CD14-positive monocyte (primary cell): ENCODE results near the gene HNF4A. TPM values are rescaled to one million over a fixed set of nuclear protein-coding genes. Genes with fewer than 3 reads are reported as not detected.

ENCODE experiments used
- DNase-seq, 3 donors: peaks; one replicate each; pipeline ENCODE4 v3.0.0-alpha.2; 2011 to 2022
- H2AFZ ChIP-seq: 2 replicates; pipeline ENCODE4 v1.6.0; 2012; ENCODE audit warnings: mild to moderate bottlenecking, low read depth, low read length, inconsistent platforms; ENCODE audit not compliant: insufficient read depth, poor library complexity, severe bottlenecking
- H3K27ac ChIP-seq, 2 donors: 1 replicate in 1 of 2; 2 replicates in 1 of 2; pipeline ENCODE4 v1.5.1; 2012 to 2013; ENCODE audit warnings: low read length in 2 of 2, control low read depth in 1 of 2, inconsistent platforms in 1 of 2, low read depth in 1 of 2, mild to moderate bottlenecking in 1 of 2
- H3K27me3 ChIP-seq, 2 donors: one replicate each; pipeline versions ENCODE4 v1.6.0 to v1.6.1; 2011 to 2013; ENCODE audit warnings: low read length in 2 of 2; ENCODE audit not compliant: control insufficient read depth in 2 of 2, insufficient read depth in 2 of 2
- H3K36me3 ChIP-seq, 2 donors: replicated peaks in 1 of 2; 1 replicate in 1 of 2; 2 replicates in 1 of 2; pipeline versions ENCODE4 v1.5.1 to v1.6.1; 2012 to 2013; ENCODE audit warnings: low read length in 2 of 2, control low read depth in 1 of 2, inconsistent platforms in 1 of 2, mild to moderate bottlenecking in 1 of 2; ENCODE audit not compliant: insufficient read depth in 2 of 2, control insufficient read depth in 1 of 2
- H3K4me1 ChIP-seq, 2 donors: 1 replicate in 1 of 2; 2 replicates in 1 of 2; pipeline versions ENCODE4 v1.5.1 to v1.6.1; 2012 to 2013; ENCODE audit warnings: low read length in 2 of 2, control low read depth in 1 of 2, inconsistent platforms in 1 of 2, mild to moderate bottlenecking in 1 of 2, moderate library complexity in 1 of 2; ENCODE audit not compliant: insufficient read depth in 2 of 2, control insufficient read depth in 1 of 2
- H3K4me2 ChIP-seq: replicated peaks from 2 replicates; pipeline ENCODE3; 2012; ENCODE audit warnings: low read length, moderate library complexity, mild to moderate bottlenecking; ENCODE audit not compliant: poor library complexity, severe bottlenecking; ENCODE audit errors: extremely low read depth
- H3K4me3 ChIP-seq, 3 experiments: fragments of 200-600 bp in 1 of 3; sonication (generic) in 1 of 3; replicated peaks in 1 of 3; 1 replicate in 2 of 3; 2 replicates in 1 of 3; pipeline ENCODE4 v1.5.1; 2011 to 2013; ENCODE audit warnings: low read length in 3 of 3, mild to moderate bottlenecking in 3 of 3, control low read depth in 2 of 3, low read depth in 2 of 3, inconsistent platforms in 1 of 3, moderate library complexity in 1 of 3
- H3K79me2 ChIP-seq: 2 replicates; pipeline ENCODE4 v1.6.0; 2012; ENCODE audit warnings: mild to moderate bottlenecking, control low read depth, inconsistent platforms, low read length, moderate library complexity; ENCODE audit not compliant: insufficient read depth
- H3K9ac ChIP-seq: 2 replicates; pipeline ENCODE4 v1.6.0; 2017; ENCODE audit warnings: low read length, mild to moderate bottlenecking; ENCODE audit not compliant: insufficient read depth, poor library complexity, severe bottlenecking
- H3K9me3 ChIP-seq, 2 donors: replicated peaks in 1 of 2; 1 replicate in 1 of 2; 2 replicates in 1 of 2; pipeline versions ENCODE4 v1.5.1 to v1.6.1; 2012 to 2013; ENCODE audit warnings: low read length in 2 of 2, control low read depth in 1 of 2; ENCODE audit not compliant: control insufficient read depth in 1 of 2, insufficient read depth in 1 of 2
- H4K20me1 ChIP-seq: 2 replicates; pipeline ENCODE4 v1.6.0; 2012; ENCODE audit warnings: mild to moderate bottlenecking, low read length, control low read depth, moderate library complexity; ENCODE audit not compliant: insufficient read depth
- H3K27ac Mint-ChIP-seq, 7 donors: one replicate each; pipeline ENCODE4 v1.8.0; 2020; ENCODE audit warnings: mild to moderate bottlenecking in 7 of 7, mixed read lengths in 7 of 7, moderate library complexity in 6 of 7, inconsistent platforms in 2 of 7
- H3K27me3 Mint-ChIP-seq, 3 donors: one replicate each; pipeline ENCODE4 v1.8.0; 2021 to 2022; ENCODE audit warnings: low read depth in 3 of 3, mild to moderate bottlenecking in 3 of 3, mixed read lengths in 3 of 3, moderate library complexity in 3 of 3, inconsistent platforms in 1 of 3
- H3K36me3 Mint-ChIP-seq, 2 donors: one replicate each; pipeline ENCODE4 v1.8.0; 2020; ENCODE audit warnings: mixed read lengths in 2 of 2, inconsistent platforms in 1 of 2, mild to moderate bottlenecking in 1 of 2
- H3K4me1 Mint-ChIP-seq: one replicate; pipeline ENCODE4 v1.8.0; 2020; ENCODE audit warnings: mild to moderate bottlenecking, mixed read lengths
- H3K4me3 Mint-ChIP-seq, 2 donors: one replicate each; pipeline ENCODE4 v1.8.0; 2020; ENCODE audit warnings: mild to moderate bottlenecking in 2 of 2, mixed read lengths in 2 of 2, moderate library complexity in 1 of 2
- H3K9me3 Mint-ChIP-seq, 7 donors: one replicate each; pipeline ENCODE4 v1.8.0; 2020 to 2022; ENCODE audit warnings: mixed read lengths in 7 of 7, mild to moderate bottlenecking in 6 of 7, moderate library complexity in 6 of 7, inconsistent platforms in 2 of 7
- WGBS: methylation state at CpG from one replicate; pipeline ENCODE4 v1.1.5; 2013; ENCODE audit warnings: missing lambda C conversion rate; ENCODE audit not compliant: insufficient coverage; 5-methylcytosine and 5-hydroxymethylcytosine counted together
- intact Hi-C, 2 donors: fragments of 100-400 bp; cut with micrococcal nuclease; formaldehyde crosslinking; loops; one replicate each; pipeline versions ENCODE4 v1.15.0 to v1.15.1; 2023
- polyA plus RNA-seq, 3 donors: library from polyadenylated mRNA; depleted of rRNA in 1 of 3; unstranded in 2 of 3; stranded (reverse) in 1 of 3; fragments of 300-500 nt in 2 of 3; fragments of >200 nt in 1 of 3; fragmentation: Illumina TruSeq in 2 of 3; gene quantifications; 1 replicate in 2 of 3; 2 replicates in 1 of 3; pipeline ENCODE4 v1.2.3, GENCODE V29; 2012 to 2021
- TF ChIP-seq, protein P1 (sequence below): fragments of 200-600 bp; IDR thresholded peaks from one replicate; pipeline ENCODE4 v1.8.0; 2022; ENCODE audit warnings: antibody characterized with exemption, mild to moderate bottlenecking

Gene HNF4A
- polyA plus RNA-seq, 3 donors, result not detected

DNA sequence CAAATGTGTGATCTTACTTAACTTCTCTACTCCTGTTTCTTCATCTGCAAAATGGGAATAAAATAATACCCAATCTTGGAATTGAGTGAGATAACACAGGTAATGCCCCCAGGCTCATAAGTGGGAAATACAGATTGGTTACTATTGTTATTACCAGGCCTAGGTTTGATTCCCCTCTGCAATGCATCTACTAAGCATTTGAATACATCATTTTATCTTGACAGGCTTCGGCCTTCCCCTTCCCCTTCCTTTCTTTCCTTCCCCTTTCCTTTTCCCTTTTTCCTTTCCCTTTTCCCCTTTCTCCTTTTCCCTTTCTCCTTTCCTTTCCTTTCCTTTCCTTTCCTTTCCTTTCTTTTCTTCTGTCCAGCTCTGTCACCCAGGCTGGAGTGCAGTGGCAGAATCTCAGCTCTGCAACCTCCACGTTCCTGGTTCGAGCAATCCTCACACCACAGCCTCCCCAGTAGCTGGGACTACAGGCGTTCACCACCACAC lies 7.3 kb upstream of the HNF4A start:
- Histone ChIP-seq H4K20me1 (no peaks in the 10 kb centered on the region), H3K4me2 (no peak overlapping the region), H3K9ac (no peak overlapping the region), H3K27me3 (no peaks in the 10 kb centered on the region), H3K36me3 (no peaks in the 10 kb centered on the region), H3K27ac (no peak overlapping the region), H3K4me3 (no peak overlapping the region), H2AFZ (no peak overlapping the region), H3K4me1 (no peaks in the 10 kb centered on the region), H3K9me3 (no peaks in the 10 kb centered on the region), H3K79me2 (no peaks in the 10 kb centered on the region)
- Mint-ChIP-seq H3K36me3 (no peaks in the 10 kb centered on the region), H3K9me3 (no peaks in the 10 kb centered on the region), H3K27me3 (peaks cover 0 to 4% (median 2%) of the 10 kb centered on the region in 3 donors), H3K4me1 (no peaks in the 10 kb centered on the region), H3K4me3 (no peak overlapping the region), H3K27ac (no peak overlapping the region)
- 89% methylated on average over 1 of the region's 4 CpGs for WGBS
- intact Hi-C loops, result no loop called here
- DNase-seq, result no peak
- TF ChIP-seq, protein P1, sequence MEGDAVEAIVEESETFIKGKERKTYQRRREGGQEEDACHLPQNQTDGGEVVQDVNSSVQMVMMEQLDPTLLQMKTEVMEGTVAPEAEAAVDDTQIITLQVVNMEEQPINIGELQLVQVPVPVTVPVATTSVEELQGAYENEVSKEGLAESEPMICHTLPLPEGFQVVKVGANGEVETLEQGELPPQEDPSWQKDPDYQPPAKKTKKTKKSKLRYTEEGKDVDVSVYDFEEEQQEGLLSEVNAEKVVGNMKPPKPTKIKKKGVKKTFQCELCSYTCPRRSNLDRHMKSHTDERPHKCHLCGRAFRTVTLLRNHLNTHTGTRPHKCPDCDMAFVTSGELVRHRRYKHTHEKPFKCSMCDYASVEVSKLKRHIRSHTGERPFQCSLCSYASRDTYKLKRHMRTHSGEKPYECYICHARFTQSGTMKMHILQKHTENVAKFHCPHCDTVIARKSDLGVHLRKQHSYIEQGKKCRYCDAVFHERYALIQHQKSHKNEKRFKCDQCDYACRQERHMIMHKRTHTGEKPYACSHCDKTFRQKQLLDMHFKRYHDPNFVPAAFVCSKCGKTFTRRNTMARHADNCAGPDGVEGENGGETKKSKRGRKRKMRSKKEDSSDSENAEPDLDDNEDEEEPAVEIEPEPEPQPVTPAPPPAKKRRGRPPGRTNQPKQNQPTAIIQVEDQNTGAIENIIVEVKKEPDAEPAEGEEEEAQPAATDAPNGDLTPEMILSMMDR, result no peak

DNA sequence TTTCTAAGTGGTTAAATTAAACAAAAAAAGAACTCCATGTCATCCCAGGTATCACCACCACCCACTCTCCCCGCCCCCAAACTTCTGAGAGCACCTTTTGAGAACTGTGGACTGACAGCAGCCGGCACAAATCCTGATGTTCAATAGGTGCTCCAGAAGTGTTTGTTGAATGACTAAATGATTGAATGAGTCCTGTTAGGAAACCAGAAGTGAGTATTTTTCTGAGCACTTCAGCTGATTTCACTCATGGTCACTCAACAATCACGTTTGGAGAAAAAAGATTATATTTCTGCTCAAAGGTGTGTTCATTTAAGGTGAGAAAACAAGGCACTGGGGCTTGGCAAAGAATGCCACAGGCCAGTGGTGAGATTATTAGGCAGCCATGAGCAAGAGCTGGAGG lies 6.2 kb upstream of the HNF4A start:
- Histone ChIP-seq H3K27ac (no peak overlapping the region), H3K27me3 (no peaks in the 10 kb centered on the region), H2AFZ (no peak overlapping the region), H4K20me1 (no peaks in the 10 kb centered on the region), H3K4me3 (no peak overlapping the region), H3K4me2 (no peak overlapping the region), H3K4me1 (no peaks in the 10 kb centered on the region), H3K36me3 (no peaks in the 10 kb centered on the region), H3K79me2 (no peaks in the 10 kb centered on the region), H3K9ac (no peak overlapping the region), H3K9me3 (no peaks in the 10 kb centered on the region)
- Mint-ChIP-seq H3K36me3 (no peaks in the 10 kb centered on the region), H3K4me1 (no peaks in the 10 kb centered on the region), H3K4me3 (no peak overlapping the region), H3K9me3 (no peaks in the 10 kb centered on the region), H3K27me3 (peaks cover 3 to 4% (median 4%) of the 10 kb centered on the region in 3 donors), H3K27ac (no peak overlapping the region)
- intact Hi-C loops, result no loop called here
- WGBS, result 90% methylated on average over 2 of the region's 3 CpGs
- TF ChIP-seq, protein P1, result no peak
- DNase-seq, result no peak
